Breast epithelium (tissue), 3 donors: ENCODE results near the gene MALRD1.

Source experiments
- POLR2A ChIP-seq: fragments of 450-650 bp; IDR thresholded peaks from one replicate; pipeline ENCODE4 v1.6.1; 2016; ENCODE audit warnings: antibody characterized with exemption, mild to moderate bottlenecking, moderate library complexity
- POLR2AphosphoS5 ChIP-seq, 3 donors: sonication (generic); formaldehyde crosslinking; IDR thresholded peaks; one replicate each; pipeline ENCODE4 v1.6.1; 2017; ENCODE audit warnings: antibody characterized with exemption in 3 of 3
- TF ChIP-seq, protein P1 (sequence below), 3 donors: fragments of 450-650 bp; IDR thresholded peaks; one replicate each; pipeline ENCODE4 v1.5.1; 2016 to 2017; ENCODE audit warnings: antibody characterized with exemption in 3 of 3, mild to moderate bottlenecking in 3 of 3, moderate library complexity in 3 of 3

DNA sequence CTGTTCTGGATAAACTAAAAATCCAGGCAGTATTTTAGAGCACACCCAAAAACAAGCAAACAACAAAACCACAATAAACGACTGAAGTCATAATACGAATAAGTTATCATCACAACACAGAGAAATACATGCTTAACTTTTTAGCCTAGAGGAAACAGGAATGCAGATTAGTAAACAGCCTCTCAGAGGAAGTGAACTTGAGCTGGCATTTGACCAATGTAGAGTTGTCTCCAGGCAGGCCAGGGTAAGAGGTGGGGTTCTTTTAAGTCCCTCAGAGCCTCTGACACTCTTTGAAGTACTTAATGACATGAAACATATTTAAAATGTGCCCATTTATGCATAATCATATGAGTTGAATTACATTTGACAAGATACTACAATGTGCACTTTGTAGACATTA, 724.4 kb downstream of the MALRD1 start:
- TF ChIP-seq POLR2AphosphoS5 (IDR thresholded peaks at IDR 0.05): no peak
- TF ChIP-seq, protein P1, sequence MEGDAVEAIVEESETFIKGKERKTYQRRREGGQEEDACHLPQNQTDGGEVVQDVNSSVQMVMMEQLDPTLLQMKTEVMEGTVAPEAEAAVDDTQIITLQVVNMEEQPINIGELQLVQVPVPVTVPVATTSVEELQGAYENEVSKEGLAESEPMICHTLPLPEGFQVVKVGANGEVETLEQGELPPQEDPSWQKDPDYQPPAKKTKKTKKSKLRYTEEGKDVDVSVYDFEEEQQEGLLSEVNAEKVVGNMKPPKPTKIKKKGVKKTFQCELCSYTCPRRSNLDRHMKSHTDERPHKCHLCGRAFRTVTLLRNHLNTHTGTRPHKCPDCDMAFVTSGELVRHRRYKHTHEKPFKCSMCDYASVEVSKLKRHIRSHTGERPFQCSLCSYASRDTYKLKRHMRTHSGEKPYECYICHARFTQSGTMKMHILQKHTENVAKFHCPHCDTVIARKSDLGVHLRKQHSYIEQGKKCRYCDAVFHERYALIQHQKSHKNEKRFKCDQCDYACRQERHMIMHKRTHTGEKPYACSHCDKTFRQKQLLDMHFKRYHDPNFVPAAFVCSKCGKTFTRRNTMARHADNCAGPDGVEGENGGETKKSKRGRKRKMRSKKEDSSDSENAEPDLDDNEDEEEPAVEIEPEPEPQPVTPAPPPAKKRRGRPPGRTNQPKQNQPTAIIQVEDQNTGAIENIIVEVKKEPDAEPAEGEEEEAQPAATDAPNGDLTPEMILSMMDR (IDR thresholded peaks at IDR 0.05): no peak
- no peak for TF ChIP-seq POLR2A
